ENCODE measurements around the gene CXCL3. TPM values are rescaled to one million over a fixed set of nuclear protein-coding genes. Genes with fewer than 3 reads are reported as not detected.

Gene CXCL3
- total and polyA plus RNA-seq, 9 of the 15 experiments (the other 6 are each of a cell fraction or from before 2014, with no cell fraction given): 2.3 to 8.9 (median 6.1) TPM

DNA sequence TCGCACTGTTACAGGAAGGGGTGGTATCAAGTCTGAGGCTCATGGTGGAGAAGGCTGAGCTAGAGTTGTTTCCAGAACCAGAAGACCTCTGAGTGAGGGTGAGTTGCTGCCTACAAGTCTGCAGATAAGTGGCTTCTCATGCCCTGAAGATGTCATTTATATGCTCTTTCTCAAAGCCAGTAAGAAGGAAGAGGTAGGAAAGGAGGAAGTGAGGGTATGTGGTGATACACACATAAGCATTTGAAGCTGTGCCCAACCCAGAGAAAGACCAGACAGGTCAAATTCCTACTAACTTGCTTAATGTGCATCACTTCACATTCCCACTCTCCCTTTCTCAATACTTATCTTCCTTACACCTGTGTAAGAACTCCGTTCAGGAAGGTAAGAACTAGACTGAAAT is 50.4 kb downstream of the CXCL3 start, which contains the start of gene PPBP (continued):
- TF ChIP-seq FOXA1 (IDR thresholded peaks at IDR 0.05; ENCODE audit: borderline replicate concordance) (no peak), GATAD2B (IDR thresholded peaks at IDR 0.05; ENCODE audit: borderline replicate concordance) (no peak), GTF2A2 (tag; IDR thresholded peaks at IDR 0.05) (no peak), TEAD2 (tag; IDR thresholded peaks at IDR 0.05) (no peak), MYBL2 (IDR thresholded peaks at IDR 0.05; ENCODE audit: low read depth) (no peak), MYBL2 (CRISPR knock-in tag; IDR thresholded peaks at IDR 0.05; ENCODE audit: borderline replicate concordance) (no peak), ARID2 (IDR thresholded peaks at IDR 0.05) (no peak)
- TF ChIP-seq, protein P1, sequence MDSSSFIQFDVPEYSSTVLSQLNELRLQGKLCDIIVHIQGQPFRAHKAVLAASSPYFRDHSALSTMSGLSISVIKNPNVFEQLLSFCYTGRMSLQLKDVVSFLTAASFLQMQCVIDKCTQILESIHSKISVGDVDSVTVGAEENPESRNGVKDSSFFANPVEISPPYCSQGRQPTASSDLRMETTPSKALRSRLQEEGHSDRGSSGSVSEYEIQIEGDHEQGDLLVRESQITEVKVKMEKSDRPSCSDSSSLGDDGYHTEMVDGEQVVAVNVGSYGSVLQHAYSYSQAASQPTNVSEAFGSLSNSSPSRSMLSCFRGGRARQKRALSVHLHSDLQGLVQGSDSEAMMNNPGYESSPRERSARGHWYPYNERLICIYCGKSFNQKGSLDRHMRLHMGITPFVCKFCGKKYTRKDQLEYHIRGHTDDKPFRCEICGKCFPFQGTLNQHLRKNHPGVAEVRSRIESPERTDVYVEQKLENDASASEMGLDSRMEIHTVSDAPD (CRISPR knock-in tag; IDR thresholded peaks at IDR 0.05): no peak

Small RNAs within 50 kb of the gene (small RNA-seq; reads per million reads assigned to genes)
- gene RN7SL218P: not detected

Other genes starting within 250 kb of the CXCL3 start
Only the 7 nearest of the 8 such genes appear.
- not detected in 2 replicates for gene PF4V1, start 185.4 kb downstream of the CXCL3 start, total RNA-seq (2014; rRNA removed)
- gene PF4V1, start 185.4 kb downstream of the CXCL3 start, total RNA-seq (2014; rRNA removed; fragmentation: Illumina TruSeq; extraction: Trizol): not detected in 2 replicates
- gene PF4V1, start 185.4 kb downstream of the CXCL3 start, total RNA-seq (2015; rRNA removed; fragmentation: Illumina TruSeq; extraction: Trizol): not detected in 2 replicates
- gene PF4V1, start 185.4 kb downstream of the CXCL3 start, total RNA-seq (2021): not detected in 2 replicates
- not detected in 2 replicates for gene PF4V1, start 185.4 kb downstream of the CXCL3 start, polyA plus RNA-seq (2011; rRNA removed)
- gene PF4V1, start 185.4 kb downstream of the CXCL3 start, polyA plus RNA-seq (2014; fragmentation: Illumina TruSeq; extraction: Trizol): not detected in 2 replicates
- gene PF4V1, start 185.4 kb downstream of the CXCL3 start, polyA plus RNA-seq (2014; fragmentation: Nextera tagmentation; extraction: Ambion mirVana): not detected
- gene PF4V1, start 185.4 kb downstream of the CXCL3 start, polyA plus RNA-seq (2014; rRNA removed): not detected in 2 replicates
- 2.2 TPM in 1 of 2 replicates, not detected in the other for gene CXCL1, start 169.3 kb downstream of the CXCL3 start, total RNA-seq (2014; rRNA removed)
- gene CXCL1, start 169.3 kb downstream of the CXCL3 start, total RNA-seq (2014; rRNA removed; fragmentation: Illumina TruSeq; extraction: Trizol): 0.22 and 0.29 TPM in 2 replicates
- not detected in 2 replicates for gene CXCL1, start 169.3 kb downstream of the CXCL3 start, total RNA-seq (2015; rRNA removed; fragmentation: Illumina TruSeq; extraction: Trizol)
- gene CXCL1, start 169.3 kb downstream of the CXCL3 start, total RNA-seq (2021): 0.22 TPM in 1 of 2 replicates, not detected in the other
- gene CXCL1, start 169.3 kb downstream of the CXCL3 start, polyA plus RNA-seq (2011; rRNA removed): 0.20 and 0.71 TPM in 2 replicates
- 0.25 and 0.34 TPM in 2 replicates for gene CXCL1, start 169.3 kb downstream of the CXCL3 start, polyA plus RNA-seq (2014; fragmentation: Illumina TruSeq; extraction: Trizol)
- under 1 TPM in 1 of 2 experiments, not detected in 1; 0.07 TPM for gene CXCL1, start 169.3 kb downstream of the CXCL3 start, polyA plus RNA-seq (2014; fragmentation: Nextera tagmentation; extraction: Ambion mirVana)
- gene CXCL1, start 169.3 kb downstream of the CXCL3 start, polyA plus RNA-seq (2014; rRNA removed): 0.17 TPM in 1 of 2 replicates, not detected in the other
- gene PF4, start 56.7 kb downstream of the CXCL3 start, total RNA-seq (2014; rRNA removed): not detected in 2 replicates
- not detected in 2 replicates for gene PF4, start 56.7 kb downstream of the CXCL3 start, total RNA-seq (2014; rRNA removed; fragmentation: Illumina TruSeq; extraction: Trizol)
- gene PF4, start 56.7 kb downstream of the CXCL3 start, total RNA-seq (2015; rRNA removed; fragmentation: Illumina TruSeq; extraction: Trizol): not detected in 2 replicates
- gene PF4, start 56.7 kb downstream of the CXCL3 start, total RNA-seq (2021): not detected in 2 replicates
- gene PF4, start 56.7 kb downstream of the CXCL3 start, polyA plus RNA-seq (2011; rRNA removed): not detected in 2 replicates
- not detected in 2 replicates for gene PF4, start 56.7 kb downstream of the CXCL3 start, polyA plus RNA-seq (2014; fragmentation: Illumina TruSeq; extraction: Trizol)
- under 1 TPM in 1 of 2 experiments, not detected in 1; 0.11 TPM for gene PF4, start 56.7 kb downstream of the CXCL3 start, polyA plus RNA-seq (2014; fragmentation: Nextera tagmentation; extraction: Ambion mirVana)
- not detected in 2 replicates for gene PF4, start 56.7 kb downstream of the CXCL3 start, polyA plus RNA-seq (2014; rRNA removed)
- gene PPBP, start 50.5 kb downstream of the CXCL3 start, total RNA-seq (2014; rRNA removed): 0.37 TPM in 1 of 2 replicates, not detected in the other
- 0.29 TPM in 1 of 2 replicates, not detected in the other for gene PPBP, start 50.5 kb downstream of the CXCL3 start, total RNA-seq (2014; rRNA removed; fragmentation: Illumina TruSeq; extraction: Trizol)
- gene PPBP, start 50.5 kb downstream of the CXCL3 start, total RNA-seq (2015; rRNA removed; fragmentation: Illumina TruSeq; extraction: Trizol): 0.22 TPM in 1 of 2 replicates, not detected in the other
- gene PPBP, start 50.5 kb downstream of the CXCL3 start, total RNA-seq (2021): not detected in 2 replicates
- gene PPBP, start 50.5 kb downstream of the CXCL3 start, polyA plus RNA-seq (2011; rRNA removed): 0.15 and 0.38 TPM in 2 replicates
- gene PPBP, start 50.5 kb downstream of the CXCL3 start, polyA plus RNA-seq (2014; fragmentation: Illumina TruSeq; extraction: Trizol): 0.28 TPM in 1 of 2 replicates, not detected in the other
- gene PPBP, start 50.5 kb downstream of the CXCL3 start, polyA plus RNA-seq (2014; fragmentation: Nextera tagmentation; extraction: Ambion mirVana): under 1 TPM; 0.17 to 0.55 TPM
- gene PPBP, start 50.5 kb downstream of the CXCL3 start, polyA plus RNA-seq (2014; rRNA removed): not detected in 2 replicates
- gene CXCL5, start 40.0 kb downstream of the CXCL3 start, total RNA-seq (2014; rRNA removed): not detected in 2 replicates
- gene CXCL5, start 40.0 kb downstream of the CXCL3 start, total RNA-seq (2014; rRNA removed; fragmentation: Illumina TruSeq; extraction: Trizol): not detected in 2 replicates
- not detected in 2 replicates for gene CXCL5, start 40.0 kb downstream of the CXCL3 start, total RNA-seq (2015; rRNA removed; fragmentation: Illumina TruSeq; extraction: Trizol)
- not detected in 2 replicates for gene CXCL5, start 40.0 kb downstream of the CXCL3 start, total RNA-seq (2021)
- gene CXCL5, start 40.0 kb downstream of the CXCL3 start, polyA plus RNA-seq (2011; rRNA removed): not detected in 2 replicates
- not detected in 2 replicates for gene CXCL5, start 40.0 kb downstream of the CXCL3 start, polyA plus RNA-seq (2014; fragmentation: Illumina TruSeq; extraction: Trizol)
- gene CXCL5, start 40.0 kb downstream of the CXCL3 start, polyA plus RNA-seq (2014; fragmentation: Nextera tagmentation; extraction: Ambion mirVana): not detected
- gene CXCL5, start 40.0 kb downstream of the CXCL3 start, polyA plus RNA-seq (2014; rRNA removed): not detected in 2 replicates
- 8.1 and 10.8 TPM in 2 replicates for gene CXCL2, start 60.5 kb upstream of the CXCL3 start, total RNA-seq (2014; rRNA removed)
- gene CXCL2, start 60.5 kb upstream of the CXCL3 start, total RNA-seq (2014; rRNA removed; fragmentation: Illumina TruSeq; extraction: Trizol): 4.8 and 5.6 TPM in 2 replicates
- 3.1 and 4.1 TPM in 2 replicates for gene CXCL2, start 60.5 kb upstream of the CXCL3 start, total RNA-seq (2015; rRNA removed; fragmentation: Illumina TruSeq; extraction: Trizol)
- 8.5 and 12.5 TPM in 2 replicates for gene CXCL2, start 60.5 kb upstream of the CXCL3 start, total RNA-seq (2021)
- 1.2 and 3.5 TPM in 2 replicates for gene CXCL2, start 60.5 kb upstream of the CXCL3 start, polyA plus RNA-seq (2011; rRNA removed)
- 3.5 and 4.7 TPM in 2 replicates for gene CXCL2, start 60.5 kb upstream of the CXCL3 start, polyA plus RNA-seq (2014; fragmentation: Illumina TruSeq; extraction: Trizol)
- gene CXCL2, start 60.5 kb upstream of the CXCL3 start, polyA plus RNA-seq (2014; fragmentation: Nextera tagmentation; extraction: Ambion mirVana): 1 to 10 TPM; 2.3 to 2.5 TPM
- gene CXCL2, start 60.5 kb upstream of the CXCL3 start, polyA plus RNA-seq (2014; rRNA removed): 9.4 and 10.9 TPM in 2 replicates
- gene MTHFD2L, start 119.4 kb upstream of the CXCL3 start, total RNA-seq (2014; rRNA removed): 26.7 and 38.1 TPM in 2 replicates
- gene MTHFD2L, start 119.4 kb upstream of the CXCL3 start, total RNA-seq (2014; rRNA removed; fragmentation: Illumina TruSeq; extraction: Trizol): 32.5 and 35.7 TPM in 2 replicates
- gene MTHFD2L, start 119.4 kb upstream of the CXCL3 start, total RNA-seq (2015; rRNA removed; fragmentation: Illumina TruSeq; extraction: Trizol): 24.0 and 26.6 TPM in 2 replicates
- gene MTHFD2L, start 119.4 kb upstream of the CXCL3 start, total RNA-seq (2021): 24.6 and 27.7 TPM in 2 replicates
- 26.3 and 39.0 TPM in 2 replicates for gene MTHFD2L, start 119.4 kb upstream of the CXCL3 start, polyA plus RNA-seq (2011; rRNA removed)
- 19.1 and 19.7 TPM in 2 replicates for gene MTHFD2L, start 119.4 kb upstream of the CXCL3 start, polyA plus RNA-seq (2014; fragmentation: Illumina TruSeq; extraction: Trizol)
- 10 to 100 TPM; 10.0 to 13.7 TPM for gene MTHFD2L, start 119.4 kb upstream of the CXCL3 start, polyA plus RNA-seq (2014; fragmentation: Nextera tagmentation; extraction: Ambion mirVana)
- 26.0 and 29.8 TPM in 2 replicates for gene MTHFD2L, start 119.4 kb upstream of the CXCL3 start, polyA plus RNA-seq (2014; rRNA removed)

Data from K562 (cell line).